DMS 273 treated with DMSO at 0.1 percent for 48 hours (cell line): ENCODE data around the gene KCNK4.

Experiments used
- DNase-seq: peaks from one replicate; lab custom pipeline; 2025; lab: John Stamatoyannopoulos, UW

Gene KCNK4

GRCh38 chr11:64349025-64349387, 57.9 kb downstream of the KCNK4 start:
- DNase-seq = no peak

- no peak for DNase-seq
These were observed 58.3 kb downstream of the KCNK4 start for GRCh38 chr11:64349404-64349803.
